Endothelial cell of umbilical vein (primary cell): Measurements from ENCODE around the gene SUPT20HL1.

Experiments
- EZH2 ChIP-seq: IDR thresholded peaks from 2 replicates; pipeline ENCODE4 v1.6.1; 2012; ENCODE audit warnings: borderline replicate concordance, low read depth, mild to moderate bottlenecking, moderate library complexity, low read length, inconsistent platforms; ENCODE audit not compliant: severe bottlenecking
- TF ChIP-seq, protein P1 (sequence below), 2 donors: IDR thresholded peaks; 1 replicate in 1 of 2; 2 replicates in 1 of 2; pipeline ENCODE4 v1.5.1; 2011; ENCODE audit warnings: low read length in 2 of 2, mild to moderate bottlenecking in 2 of 2, moderate library complexity in 2 of 2, control low read depth in 1 of 2, inconsistent platforms in 1 of 2, low read depth in 1 of 2; ENCODE audit not compliant: insufficient read depth in 1 of 2; ENCODE audit errors: extremely low read depth in 1 of 2

DNA sequence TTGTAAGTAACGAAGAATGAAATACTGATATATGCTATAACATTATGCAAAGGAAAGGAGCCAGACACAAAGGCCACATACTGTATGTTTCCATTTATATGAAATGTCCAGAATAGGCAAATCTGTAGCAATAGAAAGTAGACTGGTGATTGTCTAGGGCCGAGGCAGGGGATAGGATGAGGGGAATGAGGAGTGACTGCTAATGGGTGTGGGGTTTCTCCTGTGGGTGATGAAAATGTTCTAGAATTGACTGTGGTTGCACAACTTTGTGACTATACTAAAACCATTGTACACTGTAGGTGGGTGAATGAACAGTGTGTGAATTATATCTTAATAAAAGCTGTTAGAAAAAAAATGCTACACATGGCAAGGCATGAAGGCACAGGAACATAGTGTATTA lies 19.9 kb upstream of the SUPT20HL1 start:
- TF ChIP-seq EZH2: no peak
- TF ChIP-seq, protein P1, sequence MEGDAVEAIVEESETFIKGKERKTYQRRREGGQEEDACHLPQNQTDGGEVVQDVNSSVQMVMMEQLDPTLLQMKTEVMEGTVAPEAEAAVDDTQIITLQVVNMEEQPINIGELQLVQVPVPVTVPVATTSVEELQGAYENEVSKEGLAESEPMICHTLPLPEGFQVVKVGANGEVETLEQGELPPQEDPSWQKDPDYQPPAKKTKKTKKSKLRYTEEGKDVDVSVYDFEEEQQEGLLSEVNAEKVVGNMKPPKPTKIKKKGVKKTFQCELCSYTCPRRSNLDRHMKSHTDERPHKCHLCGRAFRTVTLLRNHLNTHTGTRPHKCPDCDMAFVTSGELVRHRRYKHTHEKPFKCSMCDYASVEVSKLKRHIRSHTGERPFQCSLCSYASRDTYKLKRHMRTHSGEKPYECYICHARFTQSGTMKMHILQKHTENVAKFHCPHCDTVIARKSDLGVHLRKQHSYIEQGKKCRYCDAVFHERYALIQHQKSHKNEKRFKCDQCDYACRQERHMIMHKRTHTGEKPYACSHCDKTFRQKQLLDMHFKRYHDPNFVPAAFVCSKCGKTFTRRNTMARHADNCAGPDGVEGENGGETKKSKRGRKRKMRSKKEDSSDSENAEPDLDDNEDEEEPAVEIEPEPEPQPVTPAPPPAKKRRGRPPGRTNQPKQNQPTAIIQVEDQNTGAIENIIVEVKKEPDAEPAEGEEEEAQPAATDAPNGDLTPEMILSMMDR (IDR thresholded peaks at IDR 0.05; ENCODE audit: extremely low read depth in 1 of 2, insufficient read depth in 1 of 2, low read depth in 1 of 2, low read length in 2 of 2): no peak
